Fibroblast of pulmonary artery (primary cell): ENCODE measurements around the gene RGL1.

ENCODE experiments used
- DNase-seq: peaks from one replicate; pipeline ENCODE4 v3.0.0-alpha.2; 2010; ENCODE audit warnings: low read depth
- H3K4me3 ChIP-seq: replicated peaks from 2 replicates; pipeline ENCODE4 v1.5.1; 2011; ENCODE audit warnings: low read depth, mild to moderate bottlenecking, control low read depth, low read length, moderate library complexity
- CTCF ChIP-seq: IDR thresholded peaks from 2 replicates; pipeline ENCODE4 v1.5.1; 2011; ENCODE audit warnings: mild to moderate bottlenecking, control low read depth, low read length, inconsistent platforms; ENCODE audit errors: missing control alignments

RGL1 gene

DNA sequence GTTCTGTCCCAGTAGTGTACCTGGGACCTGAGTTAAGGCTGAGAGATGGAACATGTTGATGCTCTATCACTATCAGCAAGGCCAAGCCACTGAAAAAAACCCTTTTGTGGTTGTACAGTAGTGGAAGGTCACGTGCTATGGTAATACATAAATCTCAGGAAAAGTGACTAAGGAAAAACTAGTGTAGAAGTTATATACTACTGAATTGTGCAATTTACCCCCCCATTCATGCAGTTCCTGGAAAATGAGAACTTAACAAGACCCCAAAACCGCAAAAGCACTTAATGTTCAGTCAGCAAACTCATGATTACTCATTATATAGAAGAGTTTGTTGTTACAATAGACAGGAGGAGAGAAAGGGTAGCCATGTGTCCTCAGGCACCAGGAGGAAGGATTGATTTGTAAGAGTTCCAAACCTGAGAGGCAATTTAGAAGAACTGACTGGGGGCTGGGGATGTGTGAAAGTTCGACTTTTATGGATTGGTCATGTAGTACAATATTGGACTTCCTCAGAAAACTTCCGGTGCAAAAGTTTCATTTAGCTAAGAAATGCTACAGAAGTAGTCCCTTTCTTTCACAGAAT lies 91.6 kb downstream of the RGL1 start:
- TF ChIP-seq CTCF: no peak
- DNase-seq: peak; percentile 57
- no peak overlapping the region for H3K4me3 ChIP-seq

GRCh38 chr1:183898001-183898396 lies 93.1 kb downstream of the RGL1 start:
- no peak for DNase-seq
- no peak for TF ChIP-seq CTCF
- H3K4me3 ChIP-seq: no peak overlapping the region

GRCh38 chr1:183898610-183899009 lies 93.7 kb downstream of the RGL1 start:
- TF ChIP-seq CTCF: no peak
- no peak for DNase-seq
- H3K4me3 ChIP-seq: no peak overlapping the region

DNA sequence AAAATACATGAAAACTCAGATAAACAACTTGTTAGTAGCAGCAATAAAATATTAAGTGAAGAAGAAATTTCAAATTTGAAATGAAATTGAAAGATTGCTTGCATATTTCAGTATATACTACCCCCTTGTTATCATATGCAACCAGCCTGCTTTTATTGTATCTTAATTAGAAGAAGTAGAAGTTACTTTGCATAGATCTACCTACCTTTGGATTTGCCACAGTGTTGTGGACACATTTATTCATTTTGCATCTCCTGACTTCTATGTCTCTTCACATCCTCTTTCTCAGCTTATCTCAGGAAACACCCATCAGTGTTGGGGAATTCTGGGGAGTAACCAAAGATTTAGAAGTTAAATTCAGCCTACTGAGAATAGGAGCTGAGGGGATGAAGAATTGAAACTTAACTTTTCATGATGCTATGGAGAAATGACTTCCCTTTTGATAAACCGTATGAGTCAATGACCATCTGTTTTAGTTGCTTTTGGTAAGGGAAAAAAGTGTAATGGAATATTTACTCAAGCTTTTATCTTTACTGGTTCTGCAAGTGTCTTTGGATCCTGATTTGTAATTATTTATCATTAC lies 96.9 kb downstream of the RGL1 start:
- DNase-seq: peak; percentile 56
- no peak overlapping the region for H3K4me3 ChIP-seq
- TF ChIP-seq CTCF: no peak

- DNase-seq: no peak
- H3K4me3 ChIP-seq: no peak overlapping the region
- no peak for TF ChIP-seq CTCF
Measured at GRCh38 chr1:183903101-183903500, 98.2 kb downstream of the RGL1 start.

GRCh38 chr1:183905508-183906113 lies 100.7 kb downstream of the RGL1 start:
- TF ChIP-seq CTCF: no peak
- DNase-seq: no peak
- no peak overlapping the region for H3K4me3 ChIP-seq

DNA sequence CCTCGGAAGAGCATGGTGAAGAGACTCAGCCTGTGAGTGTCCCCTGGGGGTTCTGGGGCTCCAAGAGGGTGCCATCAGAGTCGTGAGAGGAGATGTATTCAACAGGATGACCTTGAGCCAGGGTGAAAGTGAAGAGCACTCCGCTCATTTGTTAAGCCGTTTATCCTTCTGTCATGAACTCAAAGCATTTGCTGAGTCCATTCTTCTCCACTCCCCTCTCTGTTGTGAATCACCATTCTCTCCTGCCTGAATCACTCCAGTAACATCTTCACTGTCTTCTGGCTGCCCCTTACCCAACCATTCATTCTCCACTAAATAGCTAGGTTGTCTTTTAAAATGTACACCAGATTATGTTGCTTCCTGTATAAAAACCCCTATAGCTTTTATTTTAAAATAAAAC lies 102.2 kb downstream of the RGL1 start:
- DNase-seq: no peak
- TF ChIP-seq CTCF: no peak
- H3K4me3 ChIP-seq: no peak overlapping the region
